Fibroblast of lung (primary cell): ENCODE results near the gene ASCC3.

Source experiments
- EZH2 ChIP-seq: IDR thresholded peaks from 2 replicates; pipeline ENCODE4 v1.5.1; 2012; ENCODE audit warnings: low read length, control low read depth, mild to moderate bottlenecking; ENCODE audit errors: missing control alignments
- TF ChIP-seq, protein P1 (sequence below), 2 donors: IDR thresholded peaks in 1 of 2; conservative IDR thresholded peaks in 1 of 2; 1 replicate in 1 of 2; 2 replicates in 1 of 2; pipeline ENCODE4 v1.5.1; 2011 to 2012; ENCODE audit warnings: low read length in 2 of 2, control low read depth in 1 of 2, inconsistent platforms in 1 of 2, low read depth in 1 of 2, mild to moderate bottlenecking in 1 of 2

DNA sequence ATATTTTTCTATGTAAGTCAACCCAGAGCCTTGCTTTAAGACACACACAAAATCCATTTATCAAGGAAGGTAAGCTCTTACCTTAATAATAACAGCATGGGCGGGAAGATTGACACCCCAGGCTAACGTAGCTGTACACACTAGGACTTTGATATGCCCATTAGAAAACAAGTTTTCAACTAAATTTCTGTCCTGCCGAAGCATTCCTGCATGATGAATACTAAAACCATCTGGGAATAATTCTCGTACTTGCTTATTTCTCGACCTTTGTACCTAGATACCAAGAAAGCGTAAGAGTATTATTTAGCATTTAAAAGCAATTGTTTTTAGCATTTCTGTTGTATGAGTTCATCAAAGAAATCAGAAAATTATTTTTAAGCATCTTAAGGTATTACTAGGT lies 218.9 kb downstream of the ASCC3 start:
- TF ChIP-seq EZH2 = no peak
- TF ChIP-seq, protein P1, sequence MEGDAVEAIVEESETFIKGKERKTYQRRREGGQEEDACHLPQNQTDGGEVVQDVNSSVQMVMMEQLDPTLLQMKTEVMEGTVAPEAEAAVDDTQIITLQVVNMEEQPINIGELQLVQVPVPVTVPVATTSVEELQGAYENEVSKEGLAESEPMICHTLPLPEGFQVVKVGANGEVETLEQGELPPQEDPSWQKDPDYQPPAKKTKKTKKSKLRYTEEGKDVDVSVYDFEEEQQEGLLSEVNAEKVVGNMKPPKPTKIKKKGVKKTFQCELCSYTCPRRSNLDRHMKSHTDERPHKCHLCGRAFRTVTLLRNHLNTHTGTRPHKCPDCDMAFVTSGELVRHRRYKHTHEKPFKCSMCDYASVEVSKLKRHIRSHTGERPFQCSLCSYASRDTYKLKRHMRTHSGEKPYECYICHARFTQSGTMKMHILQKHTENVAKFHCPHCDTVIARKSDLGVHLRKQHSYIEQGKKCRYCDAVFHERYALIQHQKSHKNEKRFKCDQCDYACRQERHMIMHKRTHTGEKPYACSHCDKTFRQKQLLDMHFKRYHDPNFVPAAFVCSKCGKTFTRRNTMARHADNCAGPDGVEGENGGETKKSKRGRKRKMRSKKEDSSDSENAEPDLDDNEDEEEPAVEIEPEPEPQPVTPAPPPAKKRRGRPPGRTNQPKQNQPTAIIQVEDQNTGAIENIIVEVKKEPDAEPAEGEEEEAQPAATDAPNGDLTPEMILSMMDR (conservative IDR thresholded peaks at IDR 0.05 in 1 of 2, IDR thresholded peaks at IDR 0.05 in 1 of 2; ENCODE audit: low read depth in 1 of 2, low read length in 2 of 2) = no peak
